ENCODE results near the gene SCIN. TPM values are rescaled to one million over a fixed set of nuclear protein-coding genes. Genes with fewer than 3 reads are reported as not detected.
"Not testable (repeated sequence)": the region's sequence is repeated elsewhere in the genome, so short reads cannot be mapped to it uniquely, and the experiment has no call there.

SCIN gene
- total RNA-seq, 1 experiment from 2014 or later, result 28.3 TPM

GRCh38 chr7:12661581-12661980, 91.1 kb downstream of the SCIN start:
- Mint-ChIP-seq H3K9me3 (ENCODE audit: low read depth, unreplicated experiment) (no peaks in the 10 kb centered on the region), H3K4me1 (ENCODE audit: low read depth, unreplicated experiment) (no peaks in the 10 kb centered on the region)
- BruUV-seq (replicated peaks), result no TSS peak

GRCh38 chr7:12670000-12670729, 99.6 kb downstream of the SCIN start:
- Mint-ChIP-seq H3K27me3 (ENCODE audit: unreplicated experiment) (no peaks in the 10 kb centered on the region), H3K36me3 (ENCODE audit: insufficient read depth, unreplicated experiment) (no peaks in the 10 kb centered on the region), H3K4me1 (ENCODE audit: low read depth, unreplicated experiment) (no peaks in the 10 kb centered on the region), H3K27ac (ENCODE audit: unreplicated experiment) (no peak overlapping the region), H3K4me3 (ENCODE audit: low read depth, unreplicated experiment) (no peak overlapping the region), H3K9me3 (ENCODE audit: low read depth, unreplicated experiment) (peaks cover 3% of the 10 kb centered on the region)
- intact Hi-C loops (cut with micrococcal nuclease; ENCODE audit: unreplicated experiment), result no loop called here
- no TSS peak for BruUV-seq (replicated peaks)
- TF ChIP-seq CTCF (IDR thresholded peaks at IDR 0.05; ENCODE audit: unreplicated experiment), result no peak
- no peak for DNase-seq
- CTCF ChIA-PET, result interaction anchor here (0.8 kb wide), 1 partner anchor 16 kb away, joined by 3 read pairs; no protein-coding TSS in a partner anchor

More at GRCh38 chr7:12661581-12661980, 91.1 kb downstream of the SCIN start:
- intact Hi-C loops (cut with micrococcal nuclease; ENCODE audit: unreplicated experiment), result no loop called here
- no peak overlapping the region for H3K27ac Mint-ChIP-seq (ENCODE audit: unreplicated experiment)
- CTCF ChIA-PET, result no interaction called here
- H3K4me3 Mint-ChIP-seq (ENCODE audit: low read depth, unreplicated experiment), result no peak overlapping the region
- no peak for TF ChIP-seq CTCF (IDR thresholded peaks at IDR 0.05; ENCODE audit: unreplicated experiment)
- no peak for DNase-seq
- no peaks in the 10 kb centered on the region for H3K36me3 Mint-ChIP-seq (ENCODE audit: insufficient read depth, unreplicated experiment)
- no peaks in the 10 kb centered on the region for H3K27me3 Mint-ChIP-seq (ENCODE audit: unreplicated experiment)

- CTCF ChIA-PET, result no interaction called here
- intact Hi-C loops (cut with micrococcal nuclease; ENCODE audit: unreplicated experiment), result no loop called here
- no peak for TF ChIP-seq CTCF (IDR thresholded peaks at IDR 0.05; ENCODE audit: unreplicated experiment)
- no peak overlapping the region for H3K4me3 Mint-ChIP-seq (ENCODE audit: low read depth, unreplicated experiment)
- H3K27ac Mint-ChIP-seq (ENCODE audit: unreplicated experiment), result no peak overlapping the region
- H3K4me1 Mint-ChIP-seq (ENCODE audit: low read depth, unreplicated experiment), result no peaks in the 10 kb centered on the region
- BruUV-seq (replicated peaks), result no TSS peak
- peaks cover 7% of the 10 kb centered on the region for H3K9me3 Mint-ChIP-seq (ENCODE audit: low read depth, unreplicated experiment)
- DNase-seq, result no peak
- no peaks in the 10 kb centered on the region for H3K27me3 Mint-ChIP-seq (ENCODE audit: unreplicated experiment)
- H3K36me3 Mint-ChIP-seq (ENCODE audit: insufficient read depth, unreplicated experiment), result no peaks in the 10 kb centered on the region
Measured at GRCh38 chr7:12670743-12671520, 100.4 kb downstream of the SCIN start.

- H3K9me3 Mint-ChIP-seq (ENCODE audit: low read depth, unreplicated experiment), result peaks cover 17% of the 10 kb centered on the region
- H3K27ac Mint-ChIP-seq (ENCODE audit: unreplicated experiment); H3K4me3 Mint-ChIP-seq (ENCODE audit: low read depth, unreplicated experiment); H3K4me1 Mint-ChIP-seq (ENCODE audit: low read depth, unreplicated experiment); CTCF ChIA-PET; DNase-seq; BruUV-seq (replicated peaks); intact Hi-C loops (cut with micrococcal nuclease; ENCODE audit: unreplicated experiment); H3K27me3 Mint-ChIP-seq (ENCODE audit: unreplicated experiment); H3K36me3 Mint-ChIP-seq (ENCODE audit: insufficient read depth, unreplicated experiment): not testable (repeated sequence)
Measured at GRCh38 chr7:12673436-12673835, 102.9 kb downstream of the SCIN start.

Data from Calu3 (cell line).